C4-2B (cell line): Measurements from ENCODE around the gene F7.

Source experiments
- CTCF ChIP-seq: fragments of 450-650 bp; conservative IDR thresholded peaks from 2 replicates; pipeline ENCODE4 v1.5.1; 2017; ENCODE audit warnings: mild to moderate bottlenecking
- ZFX ChIP-seq: fragments of 450-650 bp; IDR thresholded peaks from 2 replicates; pipeline ENCODE4 v1.6.1; 2017

DNA sequence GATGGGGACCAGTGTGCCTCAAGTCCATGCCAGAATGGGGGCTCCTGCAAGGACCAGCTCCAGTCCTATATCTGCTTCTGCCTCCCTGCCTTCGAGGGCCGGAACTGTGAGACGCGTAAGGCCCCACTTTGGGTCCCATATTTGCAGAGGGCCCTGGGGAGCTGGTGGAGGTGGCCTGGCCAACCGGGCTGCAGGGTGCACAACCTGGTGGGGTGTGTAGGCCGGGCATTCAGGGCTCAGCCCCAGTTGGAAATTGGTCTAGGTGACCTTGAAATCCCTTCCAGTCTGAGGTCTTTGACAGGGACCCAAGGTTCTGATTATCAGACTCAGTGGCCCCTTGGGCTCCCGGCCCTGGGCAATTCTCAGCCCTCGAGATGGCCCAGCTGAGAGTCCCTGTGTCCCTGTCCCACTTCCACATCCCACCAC, 8.3 kb downstream of the F7 start:
- TF ChIP-seq CTCF (no peak), ZFX (no peak)
